CD4-positive, alpha-beta memory T cell (primary cell): ENCODE data around the gene GNAO1. TPM values are rescaled to one million over a fixed set of nuclear protein-coding genes. Genes with fewer than 3 reads are reported as not detected.

Source experiments
- CTCF ChIA-PET: fragments of 350-600 bp; sonication (Branson Sonifier 250); formaldehyde crosslinking; loops from one replicate; lab custom pipeline; 2021; ENCODE audit warnings: inconsistent platforms; ENCODE audit not compliant: partially characterized antibody; lab: Charles Lee
- POLR2A ChIA-PET: fragments of 350-600 bp; sonication (Branson Sonifier 250); formaldehyde crosslinking; loops from one replicate; lab custom pipeline; 2021; ENCODE audit not compliant: partially characterized antibody; lab: Charles Lee
- DNase-seq, 5 donors: peaks; one replicate each; pipeline versions ENCODE4 v3.0.0 to v3.0.0-alpha.2; 2020 to 2022; ENCODE audit warnings: mixed read lengths in 1 of 5
- H3K27ac ChIP-seq: one replicate; pipeline ENCODE4 v1.7.0; 2013; ENCODE audit warnings: low read depth, low read length
- H3K27me3 ChIP-seq: 2 replicates; pipeline ENCODE4 v1.7.0; 2013; ENCODE audit warnings: mild to moderate bottlenecking, low read length, moderate library complexity; ENCODE audit not compliant: insufficient read depth
- H3K36me3 ChIP-seq: 2 replicates; pipeline ENCODE4 v1.7.0; 2013; ENCODE audit warnings: mild to moderate bottlenecking, low read length, moderate library complexity; ENCODE audit not compliant: insufficient read depth
- H3K4me1 ChIP-seq: 2 replicates; pipeline ENCODE4 v1.7.0; 2013; ENCODE audit warnings: mild to moderate bottlenecking, low read length, moderate library complexity; ENCODE audit not compliant: insufficient read depth
- H3K4me3 ChIP-seq, 2 donors: one replicate each; pipeline ENCODE4 v1.7.0; 2013; ENCODE audit warnings: low read length in 2 of 2, mild to moderate bottlenecking in 1 of 2
- H3K9me3 ChIP-seq, 2 donors: one replicate each; pipeline ENCODE4 v1.7.0; 2013; ENCODE audit warnings: low read length in 2 of 2, control low read depth in 1 of 2; ENCODE audit not compliant: control insufficient read depth in 1 of 2
- H3K27ac Mint-ChIP-seq, 7 donors: one replicate each; pipeline ENCODE4 v1.8.0; 2020 to 2021; ENCODE audit warnings: mixed read lengths in 7 of 7, mild to moderate bottlenecking in 6 of 7, inconsistent platforms in 3 of 7, moderate library complexity in 3 of 7
- H3K27me3 Mint-ChIP-seq, 2 donors: one replicate each; pipeline ENCODE4 v1.8.0; 2020 to 2021; ENCODE audit warnings: mixed read lengths in 2 of 2
- H3K36me3 Mint-ChIP-seq, 2 donors: one replicate each; pipeline ENCODE4 v1.8.0; 2020 to 2021; ENCODE audit warnings: mixed read lengths in 2 of 2, inconsistent platforms in 1 of 2, mild to moderate bottlenecking in 1 of 2
- H3K4me1 Mint-ChIP-seq, 4 donors: one replicate each; pipeline ENCODE4 v1.8.0; 2020 to 2021; ENCODE audit warnings: mixed read lengths in 4 of 4, mild to moderate bottlenecking in 1 of 4
- H3K4me3 Mint-ChIP-seq, 8 donors: one replicate each; pipeline ENCODE4 v1.8.0; 2020 to 2021; ENCODE audit warnings: mixed read lengths in 8 of 8, mild to moderate bottlenecking in 7 of 8, moderate library complexity in 6 of 8, inconsistent platforms in 3 of 8
- H3K9me3 Mint-ChIP-seq, 8 donors: one replicate each; pipeline ENCODE4 v1.8.0; 2020 to 2021; ENCODE audit warnings: mixed read lengths in 8 of 8, mild to moderate bottlenecking in 5 of 8, inconsistent platforms in 3 of 8, moderate library complexity in 1 of 8
- intact Hi-C: fragments of 100-400 bp; cut with micrococcal nuclease; formaldehyde crosslinking; loops from one replicate; pipeline ENCODE4 v1.15.1; 2023
- polyA plus RNA-seq, 2 donors: library from polyadenylated mRNA; unstranded; fragments of 300-500 nt; fragmentation: Illumina TruSeq; gene quantifications; one replicate each; pipeline ENCODE4 v1.2.3, GENCODE V29; 2021
- total RNA-seq, 2 experiments: library from RNA; stranded (reverse); gene quantifications; one replicate each; pipeline ENCODE4 v1.2.3, GENCODE V29; 2021

GNAO1 gene
- total and polyA plus RNA-seq, 4 experiments from 2014 or later = 1.5 to 10.8 (median 10.5) TPM; not detected in 1

- Histone ChIP-seq H3K27ac (no peak overlapping the region), H3K4me1 (peaks cover 6% of the 10 kb centered on the region), H3K27me3 (no peaks in the 10 kb centered on the region), H3K4me3 (peak overlapping the region in 1 of 2 donors; percentile 25), H3K36me3 (no peaks in the 10 kb centered on the region), H3K9me3 (no peaks in the 10 kb centered on the region)
- H3K27ac Mint-ChIP-seq = peak overlapping the region in 2 of 7 donors; percentile 32 to 36
- ChIA-PET CTCF (interaction anchor here (0.6 to 13.2 kb wide), 54 partner anchors 10 to 855 kb away, joined by 3 to 222 read pairs (median 5); no protein-coding TSS in a partner anchor), POLR2A (interaction anchor here (0.7 to 1.8 kb wide), 6 partner anchors 11 to 373 kb away, joined by 3 to 5 read pairs (median 4); no protein-coding TSS in a partner anchor)
- no peaks in the 10 kb centered on the region for H3K27me3 Mint-ChIP-seq
- intact Hi-C loops = loop anchor here (1.0 kb wide), 2 partner anchors 115 to 475 kb away; no protein-coding TSS in a partner anchor
- DNase-seq = peak; percentile 67 to 79 (median 72)
- peaks cover 0 to 10% (median 8%) of the 10 kb centered on the region in 4 donors for H3K4me1 Mint-ChIP-seq
- no peaks in the 10 kb centered on the region for H3K9me3 Mint-ChIP-seq
- no peaks in the 10 kb centered on the region for H3K36me3 Mint-ChIP-seq
- peak overlapping the region; percentile 39 to 80 (median 57) for H3K4me3 Mint-ChIP-seq
These were observed 126.9 kb downstream of the GNAO1 start for GRCh38 chr16:56317998-56318826.

GRCh38 chr16:56318827-56319140, 127.5 kb downstream of the GNAO1 start:
- Mint-ChIP-seq H3K4me3 (no peak overlapping the region), H3K36me3 (no peaks in the 10 kb centered on the region), H3K4me1 (peaks cover 0 to 10% (median 8%) of the 10 kb centered on the region in 4 donors), H3K27ac (no peak overlapping the region), H3K27me3 (no peaks in the 10 kb centered on the region), H3K9me3 (no peaks in the 10 kb centered on the region)
- POLR2A ChIA-PET = interaction anchor here (0.7 to 1.8 kb wide), 4 partner anchors 11 to 373 kb away, joined by 3 to 5 read pairs (median 4); no protein-coding TSS in a partner anchor
- no peak for DNase-seq
- peaks cover 6% of the 10 kb centered on the region for H3K4me1 ChIP-seq
- H3K27me3 ChIP-seq = no peaks in the 10 kb centered on the region
- no peak overlapping the region for H3K4me3 ChIP-seq
- no peak overlapping the region for H3K27ac ChIP-seq
- H3K36me3 ChIP-seq = no peaks in the 10 kb centered on the region
- intact Hi-C loops = loop anchor here (1.0 kb wide), 2 partner anchors 115 to 475 kb away; no protein-coding TSS in a partner anchor
- CTCF ChIA-PET = interaction anchor here (0.6 to 13.2 kb wide), 50 partner anchors 10 to 856 kb away, joined by 3 to 222 read pairs (median 5); no protein-coding TSS in a partner anchor
- H3K9me3 ChIP-seq = no peaks in the 10 kb centered on the region

- no peak overlapping the region for H3K27ac Mint-ChIP-seq
- intact Hi-C loops = no loop called here
- CTCF ChIA-PET = interaction anchor here (0.9 to 13.2 kb wide), 24 partner anchors 9 to 855 kb away, joined by 3 to 222 read pairs (median 8); no protein-coding TSS in a partner anchor
These were observed 128.1 kb downstream of the GNAO1 start for GRCh38 chr16:56319376-56319775.

GRCh38 chr16:56320056-56320455, 128.8 kb downstream of the GNAO1 start:
- CTCF ChIA-PET = interaction anchor here (1.3 to 13.2 kb wide), 7 partner anchors 39 to 381 kb away, joined by 3 to 222 read pairs (median 13); no protein-coding TSS in a partner anchor
- Mint-ChIP-seq H3K27ac (no peak overlapping the region), H3K27me3 (no peaks in the 10 kb centered on the region), H3K9me3 (no peaks in the 10 kb centered on the region), H3K4me3 (no peak overlapping the region), H3K36me3 (no peaks in the 10 kb centered on the region), H3K4me1 (peaks cover 0 to 10% (median 8%) of the 10 kb centered on the region in 4 donors)
- Histone ChIP-seq H3K4me1 (peaks cover 6% of the 10 kb centered on the region), H3K27ac (no peak overlapping the region), H3K27me3 (no peaks in the 10 kb centered on the region), H3K9me3 (no peaks in the 10 kb centered on the region), H3K4me3 (no peak overlapping the region), H3K36me3 (no peaks in the 10 kb centered on the region)
- POLR2A ChIA-PET = no interaction called here
- no peak for DNase-seq
- intact Hi-C loops = no loop called here

More at GRCh38 chr16:56319376-56319775, 128.1 kb downstream of the GNAO1 start:
- POLR2A ChIA-PET = interaction anchor here (1.6 kb wide), 1 partner anchor 125 kb away, joined by 4 read pairs; no protein-coding TSS in a partner anchor
- H3K9me3 Mint-ChIP-seq = no peaks in the 10 kb centered on the region
- no peak for DNase-seq
- peaks cover 6% of the 10 kb centered on the region for H3K4me1 ChIP-seq
- H3K4me3 ChIP-seq = no peak overlapping the region
- H3K27me3 ChIP-seq = no peaks in the 10 kb centered on the region
- H3K36me3 Mint-ChIP-seq = no peaks in the 10 kb centered on the region
- H3K27ac ChIP-seq = no peak overlapping the region
- H3K27me3 Mint-ChIP-seq = no peaks in the 10 kb centered on the region
- H3K4me3 Mint-ChIP-seq = no peak overlapping the region
- H3K9me3 ChIP-seq = no peaks in the 10 kb centered on the region
- H3K4me1 Mint-ChIP-seq = peaks cover 0 to 10% (median 8%) of the 10 kb centered on the region in 4 donors
- no peaks in the 10 kb centered on the region for H3K36me3 ChIP-seq

GRCh38 chr16:56320811-56321558, 129.7 kb downstream of the GNAO1 start:
- Histone ChIP-seq H3K27me3 (no peaks in the 10 kb centered on the region), H3K4me3 (no peak overlapping the region), H3K9me3 (no peaks in the 10 kb centered on the region), H3K36me3 (no peaks in the 10 kb centered on the region), H3K4me1 (peaks cover 6% of the 10 kb centered on the region), H3K27ac (no peak overlapping the region)
- no peak overlapping the region for H3K4me3 Mint-ChIP-seq
- H3K36me3 Mint-ChIP-seq = no peaks in the 10 kb centered on the region
- ChIA-PET POLR2A (no interaction called here), CTCF (interaction anchor here (3.3 to 13.2 kb wide), 3 partner anchors 121 to 376 kb away, joined by 12 to 222 read pairs (median 55); no protein-coding TSS in a partner anchor)
- peak overlapping the region in 1 of 7 donors; percentile 31 for H3K27ac Mint-ChIP-seq
- H3K27me3 Mint-ChIP-seq = no peaks in the 10 kb centered on the region
- peaks cover 0 to 10% (median 9%) of the 10 kb centered on the region in 4 donors for H3K4me1 Mint-ChIP-seq
- no peak for DNase-seq
- H3K9me3 Mint-ChIP-seq = no peaks in the 10 kb centered on the region
- intact Hi-C loops = no loop called here

GRCh38 chr16:56321571-56321970, 130.3 kb downstream of the GNAO1 start:
- no peaks in the 10 kb centered on the region for H3K27me3 ChIP-seq
- POLR2A ChIA-PET = no interaction called here
- no peaks in the 10 kb centered on the region for H3K9me3 ChIP-seq
- Mint-ChIP-seq H3K4me1 (peaks cover 0 to 13% (median 10%) of the 10 kb centered on the region in 4 donors), H3K9me3 (no peaks in the 10 kb centered on the region), H3K4me3 (no peak overlapping the region), H3K36me3 (no peaks in the 10 kb centered on the region), H3K27me3 (no peaks in the 10 kb centered on the region), H3K27ac (peak overlapping the region in 2 of 7 donors; percentile 22 to 31)
- CTCF ChIA-PET = interaction anchor here (13.2 kb wide), 1 partner anchor 376 kb away, joined by 222 read pairs; no protein-coding TSS in a partner anchor
- no peak overlapping the region for H3K27ac ChIP-seq
- DNase-seq = no peak
- intact Hi-C loops = no loop called here
- H3K4me1 ChIP-seq = peaks cover 6% of the 10 kb centered on the region
- H3K36me3 ChIP-seq = no peaks in the 10 kb centered on the region
- no peak overlapping the region for H3K4me3 ChIP-seq
